B cell (primary cell): ENCODE measurements around the gene CAND2.

Experiments used
- CTCF ChIP-seq: fragments of 200-600 bp; IDR thresholded peaks from one replicate; pipeline ENCODE4 v1.8.0; 2022; ENCODE audit warnings: antibody characterized with exemption, mild to moderate bottlenecking
- EZH2 ChIP-seq: IDR thresholded peaks from 2 replicates; pipeline ENCODE4 v1.6.1; 2012; ENCODE audit warnings: borderline replicate concordance, low read depth, mild to moderate bottlenecking, moderate library complexity, low read length; ENCODE audit not compliant: insufficient read depth, poor library complexity, severe bottlenecking

GRCh38 chr3:12807601-12808359 is 11.3 kb downstream of the CAND2 start:
- no peak for TF ChIP-seq CTCF
- TF ChIP-seq EZH2 = no peak
